GM10248 (cell line): ENCODE results near the gene GNS.
"Not testable (repeated sequence)": the region's sequence is repeated elsewhere in the genome, so short reads cannot be mapped to it uniquely, and the experiment has no call there.

Source experiments
- CTCF ChIA-PET: fragments of 300-600 bp; sonication (Branson Sonifier 250); formaldehyde crosslinking; extraction: SDS; loops from one replicate; lab custom pipeline; 2021; ENCODE audit warnings: antibody characterized with exemption; lab: Yijun Ruan, JAX
- POLR2A ChIA-PET: fragments of 350-650 bp; sonication (Branson Sonifier 250); formaldehyde crosslinking; extraction: SDS; loops from one replicate; lab custom pipeline; 2020; ENCODE audit warnings: antibody characterized with exemption; lab: Yijun Ruan, JAX
- DNase-seq: peaks from one replicate; pipeline ENCODE4 v3.0.0; 2012; ENCODE audit errors: extremely low spot score
- TF ChIP-seq, protein P1 (sequence below): IDR thresholded peaks from 2 replicates; pipeline ENCODE4 v1.5.1; 2012; ENCODE audit warnings: mild to moderate bottlenecking, low read depth; ENCODE audit errors: extremely low read depth, missing control alignments, control extremely low read depth

Gene GNS

DNA sequence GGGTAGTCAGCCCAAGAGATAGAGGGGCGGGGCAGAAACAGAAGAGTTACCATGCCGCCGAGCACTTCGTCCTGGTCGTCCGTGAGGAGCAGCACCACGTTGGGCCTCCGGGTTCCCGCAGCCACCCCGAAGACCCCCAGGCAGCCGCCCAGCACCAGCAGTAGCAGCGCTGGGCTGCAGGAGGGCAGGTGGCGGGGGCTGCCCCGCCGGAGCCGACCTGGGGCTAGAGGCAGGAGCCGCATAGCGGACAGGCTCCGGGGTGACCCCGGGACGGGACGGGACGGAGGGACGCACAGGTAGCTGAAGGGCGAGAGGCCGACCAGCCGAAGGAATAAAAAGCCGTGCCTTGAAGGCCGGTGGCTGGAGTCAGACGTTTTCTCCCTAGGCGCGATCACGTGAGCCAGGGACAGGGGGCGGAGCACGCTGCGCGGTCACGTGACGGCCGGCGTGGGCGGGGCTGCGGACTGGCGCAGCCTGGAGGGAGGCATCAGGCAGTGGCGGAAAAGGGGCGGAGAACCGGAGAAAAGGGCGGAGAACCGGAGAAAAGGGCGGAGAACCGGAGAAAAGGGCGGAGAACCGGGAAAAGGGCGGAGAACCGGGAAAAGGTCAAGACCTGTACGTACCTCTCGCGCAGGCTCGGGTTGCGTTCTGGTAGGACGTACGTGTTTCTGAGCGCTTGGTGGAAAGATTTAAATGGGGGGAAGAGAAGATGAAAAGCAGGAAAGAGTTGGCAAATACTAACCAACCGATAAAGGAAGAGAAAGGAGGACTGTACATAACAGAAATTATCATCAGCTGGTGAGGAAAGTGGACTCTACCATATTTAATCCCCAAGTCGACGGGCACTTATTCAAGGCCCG is at the start of gene GNS:
TSS of gene GNS (minus strand) at position 372 of the 860 bp plus-strand sequence. CDS start at position 242, 130 bp downstream.
- TF ChIP-seq, protein P1, sequence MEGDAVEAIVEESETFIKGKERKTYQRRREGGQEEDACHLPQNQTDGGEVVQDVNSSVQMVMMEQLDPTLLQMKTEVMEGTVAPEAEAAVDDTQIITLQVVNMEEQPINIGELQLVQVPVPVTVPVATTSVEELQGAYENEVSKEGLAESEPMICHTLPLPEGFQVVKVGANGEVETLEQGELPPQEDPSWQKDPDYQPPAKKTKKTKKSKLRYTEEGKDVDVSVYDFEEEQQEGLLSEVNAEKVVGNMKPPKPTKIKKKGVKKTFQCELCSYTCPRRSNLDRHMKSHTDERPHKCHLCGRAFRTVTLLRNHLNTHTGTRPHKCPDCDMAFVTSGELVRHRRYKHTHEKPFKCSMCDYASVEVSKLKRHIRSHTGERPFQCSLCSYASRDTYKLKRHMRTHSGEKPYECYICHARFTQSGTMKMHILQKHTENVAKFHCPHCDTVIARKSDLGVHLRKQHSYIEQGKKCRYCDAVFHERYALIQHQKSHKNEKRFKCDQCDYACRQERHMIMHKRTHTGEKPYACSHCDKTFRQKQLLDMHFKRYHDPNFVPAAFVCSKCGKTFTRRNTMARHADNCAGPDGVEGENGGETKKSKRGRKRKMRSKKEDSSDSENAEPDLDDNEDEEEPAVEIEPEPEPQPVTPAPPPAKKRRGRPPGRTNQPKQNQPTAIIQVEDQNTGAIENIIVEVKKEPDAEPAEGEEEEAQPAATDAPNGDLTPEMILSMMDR = no peak
- ChIA-PET CTCF (interaction anchor here (0.8 to 1.5 kb wide), 2 partner anchors 37 to 210 kb away, joined by 3 to 5 read pairs; no protein-coding TSS in a partner anchor), POLR2A (interaction anchor here (0.5 kb wide), 1 partner anchor 33 kb away, joined by 3 read pairs; no protein-coding TSS in a partner anchor)
- peak; percentile 97 for DNase-seq

DNA sequence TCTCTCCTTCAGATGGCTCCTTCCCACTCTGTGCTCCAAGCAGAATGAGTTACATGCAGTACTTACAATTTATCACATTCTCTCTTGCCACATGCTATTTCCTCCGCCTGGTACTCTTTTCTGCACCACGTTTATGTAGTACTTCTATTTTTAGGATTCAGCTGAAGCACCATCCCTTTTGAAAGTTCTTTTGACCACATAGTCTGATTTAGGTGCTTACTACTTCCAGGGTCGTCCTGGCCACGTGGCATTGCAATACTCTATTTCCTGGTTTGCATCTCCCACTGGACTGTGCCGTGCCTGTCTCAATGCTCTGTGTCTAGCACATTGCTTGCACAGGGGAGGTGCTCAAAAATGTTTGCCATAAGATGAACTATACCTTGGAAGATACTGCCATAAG is 48.9 kb upstream of the GNS start:
- ChIA-PET POLR2A (no interaction called here), CTCF (interaction anchor here (4.6 kb wide), 1 partner anchor 11 kb away, joined by 33 read pairs; no protein-coding TSS in a partner anchor)
- TF ChIP-seq, protein P1 = no peak
- no peak for DNase-seq

DNA sequence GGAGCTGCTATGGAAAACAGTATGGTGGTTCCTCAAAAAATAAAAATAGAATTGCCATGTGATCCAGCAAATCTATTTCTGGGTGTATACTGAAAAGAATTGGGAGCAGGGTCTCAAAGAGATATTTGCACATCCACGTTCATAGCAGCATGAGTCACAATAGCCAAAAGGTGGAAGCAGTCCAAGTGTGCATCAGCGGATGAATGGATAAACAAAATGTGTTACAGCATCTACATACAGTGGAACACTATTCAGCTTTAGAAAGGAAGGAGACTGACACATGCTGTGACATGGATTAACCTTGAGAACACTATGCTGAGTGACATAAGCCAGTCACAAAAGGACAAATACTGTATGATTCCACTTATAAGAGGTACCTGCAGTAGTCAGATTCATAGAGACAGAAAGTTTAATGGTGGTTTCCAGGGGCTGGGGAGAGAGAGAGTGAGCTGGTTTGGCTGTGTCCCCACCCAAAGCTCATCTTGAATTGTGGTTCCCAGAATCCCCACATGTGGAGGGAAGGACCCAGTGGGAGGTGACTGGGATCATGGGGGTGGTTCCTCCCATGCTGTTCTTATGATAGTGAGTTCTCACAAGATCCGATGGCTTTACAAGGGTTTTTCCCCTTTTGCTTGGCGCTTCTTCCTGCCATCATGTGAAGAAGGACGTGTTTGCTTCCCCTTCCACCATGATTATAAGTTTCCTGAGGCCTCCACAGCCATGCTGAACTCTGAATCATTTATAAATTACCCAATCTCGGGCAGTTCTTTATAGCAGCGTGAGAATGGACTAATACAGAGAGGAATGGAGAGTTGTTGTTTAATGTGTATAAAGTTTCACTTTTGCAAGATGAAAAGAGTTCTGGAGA is 47.6 kb upstream of the GNS start:
- TF ChIP-seq, protein P1 = no peak
- ChIA-PET POLR2A (no interaction called here), CTCF (interaction anchor here (1.5 to 4.6 kb wide), 2 partner anchors 10 to 24 kb away, joined by 3 to 33 read pairs; no protein-coding TSS in a partner anchor)
- DNase-seq = no peak

DNA sequence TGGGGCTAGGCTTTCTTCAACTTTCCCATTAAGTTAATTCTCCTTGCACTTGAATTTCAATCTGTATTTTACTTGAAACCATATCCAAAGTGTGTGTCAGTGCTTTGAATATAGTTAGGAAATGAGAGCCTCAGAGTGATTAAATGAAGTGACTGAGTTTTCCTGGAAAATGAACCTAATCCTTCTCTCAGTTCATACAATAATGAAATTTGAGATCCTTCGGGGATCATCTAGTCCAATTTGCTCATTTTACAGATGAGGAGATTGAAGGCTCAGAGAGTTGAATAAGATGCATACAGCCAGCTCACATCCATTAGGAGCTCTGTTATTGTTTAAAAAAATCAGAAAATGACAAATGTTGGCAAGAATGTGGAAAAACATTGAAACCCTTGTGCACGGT is 47.0 kb upstream of the GNS start:
- DNase-seq = no peak

DNA sequence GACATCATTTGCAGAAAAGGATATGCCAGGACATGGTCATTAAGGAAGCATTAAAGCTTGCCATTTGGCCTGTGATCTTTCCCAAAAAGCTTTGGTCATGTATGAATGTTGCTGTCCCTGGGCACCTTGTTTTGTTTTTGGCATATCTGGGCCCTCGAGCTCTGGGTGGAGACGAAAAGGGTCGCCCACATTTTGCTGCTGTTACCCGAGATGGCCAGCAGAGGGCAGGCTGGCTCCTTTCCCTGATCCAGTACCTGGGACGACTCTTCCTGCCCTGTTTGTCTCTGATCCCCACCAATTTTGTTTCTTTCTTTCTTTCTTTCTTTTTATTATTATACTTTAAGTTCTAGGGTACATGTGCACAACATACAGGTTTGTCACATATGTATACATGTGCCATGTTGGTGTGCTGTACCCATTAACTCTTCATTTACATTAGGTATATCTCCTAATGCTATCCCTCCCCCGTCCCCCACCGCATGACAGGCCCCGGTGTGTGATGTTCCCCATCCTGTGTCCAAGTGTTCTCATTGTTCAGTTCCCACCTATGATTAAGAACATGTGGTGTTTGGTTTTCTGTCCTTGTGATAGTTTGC is 43.1 kb upstream of the GNS start:
- CTCF ChIA-PET = interaction anchor here (0.6 to 3.5 kb wide), 58 partner anchors 9 to 497 kb away, joined by 3 to 29 read pairs (median 4); partner anchors contain the start of genes TBC1D30 and WIF1
- DNase-seq = peak; percentile 68
- POLR2A ChIA-PET = not testable (repeated sequence)

More for the DNA sequence above, 47.0 kb upstream of the GNS start:
- POLR2A ChIA-PET = no interaction called here
- TF ChIP-seq, protein P1 = no peak
- CTCF ChIA-PET = interaction anchor here (1.3 to 4.6 kb wide), 3 partner anchors 9 to 85 kb away, joined by 3 to 33 read pairs (median 4); no protein-coding TSS in a partner anchor

More for the DNA sequence above, 43.1 kb upstream of the GNS start:
- TF ChIP-seq, protein P1 = peak; percentile 88
